ENCODE results near the gene ERAP2. TPM values are rescaled to one million over a fixed set of nuclear protein-coding genes. Genes with fewer than 3 reads are reported as not detected.

ERAP2 gene
- total RNA-seq, 4 donors from 2014 or later: 8.0 to 12.0 (median 10.0) TPM

DNA sequence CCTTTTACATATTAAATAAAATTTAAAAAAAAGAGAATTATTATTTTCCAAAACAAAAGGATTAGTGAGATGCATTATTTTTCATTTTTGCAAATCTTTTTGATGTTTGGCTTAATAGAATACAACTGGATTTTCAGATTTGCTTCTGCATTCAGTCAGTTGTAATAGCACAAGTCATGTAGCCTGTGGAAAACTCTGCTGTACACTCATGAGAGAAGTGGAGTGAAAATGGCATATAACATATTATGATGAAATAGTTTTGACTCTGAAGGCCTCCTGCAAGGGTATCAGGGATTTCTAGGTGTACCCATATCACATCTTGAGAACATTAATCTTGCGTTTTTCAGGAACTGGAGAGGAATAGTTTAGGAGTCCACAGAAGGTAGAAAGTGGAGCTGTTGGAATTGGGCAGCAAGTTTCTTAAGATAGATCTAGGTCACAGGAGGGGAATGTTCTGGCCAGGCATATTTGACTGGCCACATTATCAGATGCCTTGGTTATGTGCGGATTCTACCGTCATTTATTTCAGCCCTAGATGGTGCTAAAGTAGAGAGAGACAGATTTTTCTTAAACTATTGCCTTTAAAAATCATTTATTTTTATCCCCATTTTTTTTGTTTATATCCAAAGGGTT is 75.9 kb downstream of the ERAP2 start:
- Histone ChIP-seq H3K4me3 (no peak overlapping the region), H3K36me3 (no peaks in the 10 kb centered on the region), H3K9me3 (no peaks in the 10 kb centered on the region), H3K4me1 (peaks cover 0 to 30% (median 9%) of the 10 kb centered on the region in 3 donors), H3K27ac (peak overlapping the region; percentile 34 to 88 (median 68)), H3K27me3 (no peaks in the 10 kb centered on the region)
- whole genome bisulfite sequencing, 2 donors (ENCODE audit: low coverage in 1 of 2): 44 to 64% methylated on average over 2 to 3 of the region's 3 CpGs
- TF ChIP-seq, protein P1, sequence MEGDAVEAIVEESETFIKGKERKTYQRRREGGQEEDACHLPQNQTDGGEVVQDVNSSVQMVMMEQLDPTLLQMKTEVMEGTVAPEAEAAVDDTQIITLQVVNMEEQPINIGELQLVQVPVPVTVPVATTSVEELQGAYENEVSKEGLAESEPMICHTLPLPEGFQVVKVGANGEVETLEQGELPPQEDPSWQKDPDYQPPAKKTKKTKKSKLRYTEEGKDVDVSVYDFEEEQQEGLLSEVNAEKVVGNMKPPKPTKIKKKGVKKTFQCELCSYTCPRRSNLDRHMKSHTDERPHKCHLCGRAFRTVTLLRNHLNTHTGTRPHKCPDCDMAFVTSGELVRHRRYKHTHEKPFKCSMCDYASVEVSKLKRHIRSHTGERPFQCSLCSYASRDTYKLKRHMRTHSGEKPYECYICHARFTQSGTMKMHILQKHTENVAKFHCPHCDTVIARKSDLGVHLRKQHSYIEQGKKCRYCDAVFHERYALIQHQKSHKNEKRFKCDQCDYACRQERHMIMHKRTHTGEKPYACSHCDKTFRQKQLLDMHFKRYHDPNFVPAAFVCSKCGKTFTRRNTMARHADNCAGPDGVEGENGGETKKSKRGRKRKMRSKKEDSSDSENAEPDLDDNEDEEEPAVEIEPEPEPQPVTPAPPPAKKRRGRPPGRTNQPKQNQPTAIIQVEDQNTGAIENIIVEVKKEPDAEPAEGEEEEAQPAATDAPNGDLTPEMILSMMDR (IDR thresholded peaks at IDR 0.05): no peak
- no peak for TF ChIP-seq EP300 (IDR thresholded peaks at IDR 0.05)
- no peak for TF ChIP-seq POLR2A (IDR thresholded peaks at IDR 0.05)
- TF ChIP-seq POLR2AphosphoS5 (IDR thresholded peaks at IDR 0.05): no peak
- ATAC-seq: peak; percentile 43

DNA sequence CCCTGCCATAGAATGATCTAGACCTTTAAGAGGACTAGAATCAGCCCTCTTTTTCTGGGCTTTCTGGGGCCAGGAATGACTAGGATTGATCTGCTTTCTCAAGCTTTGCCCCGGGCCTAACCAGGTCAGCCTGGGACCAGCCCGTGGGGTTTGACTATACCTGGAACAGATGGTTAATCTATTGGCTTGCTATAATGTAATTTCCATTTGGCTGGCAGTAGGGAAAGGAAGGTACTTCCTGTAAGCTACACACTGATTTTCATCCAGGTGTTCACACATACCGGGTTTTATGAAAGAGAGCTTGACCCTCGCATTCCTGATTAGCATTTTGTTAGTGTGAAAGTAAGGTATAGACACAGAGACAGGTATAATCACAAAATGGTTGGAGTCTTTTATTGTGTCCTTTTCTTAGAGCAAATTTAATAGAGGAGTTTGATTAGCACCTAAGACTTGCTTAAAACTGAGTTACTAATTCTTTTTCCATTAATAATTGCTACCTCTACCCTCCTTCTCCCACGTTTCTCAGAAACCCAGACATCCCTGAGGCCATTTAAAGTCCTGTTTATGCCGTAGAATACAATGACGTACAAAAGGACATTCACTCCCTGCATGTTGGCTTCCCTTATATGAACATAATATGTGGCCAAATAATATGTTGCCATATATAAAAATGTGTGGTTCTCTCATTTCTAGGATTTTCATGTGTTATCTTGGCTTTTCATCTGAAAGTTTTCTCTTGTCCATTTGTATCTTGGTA is 76.9 kb downstream of the ERAP2 start:
- ATAC-seq: no peak
- H3K27ac ChIP-seq: peak overlapping the region; percentile 34 to 88 (median 68)
- no peaks in the 10 kb centered on the region for H3K36me3 ChIP-seq
- no peak overlapping the region for H3K4me3 ChIP-seq
- no peak for TF ChIP-seq POLR2AphosphoS5 (IDR thresholded peaks at IDR 0.05)
- TF ChIP-seq POLR2A (IDR thresholded peaks at IDR 0.05): no peak
- TF ChIP-seq, protein P1 (IDR thresholded peaks at IDR 0.05): no peak
- 52 to 61% methylated on average over 4 to 6 of the region's 7 CpGs for WGBS, 2 donors (ENCODE audit: low coverage in 1 of 2)
- H3K9me3 ChIP-seq: no peaks in the 10 kb centered on the region
- no peaks in the 10 kb centered on the region for H3K27me3 ChIP-seq
- peaks cover 0 to 38% (median 9%) of the 10 kb centered on the region in 3 donors for H3K4me1 ChIP-seq

DNA sequence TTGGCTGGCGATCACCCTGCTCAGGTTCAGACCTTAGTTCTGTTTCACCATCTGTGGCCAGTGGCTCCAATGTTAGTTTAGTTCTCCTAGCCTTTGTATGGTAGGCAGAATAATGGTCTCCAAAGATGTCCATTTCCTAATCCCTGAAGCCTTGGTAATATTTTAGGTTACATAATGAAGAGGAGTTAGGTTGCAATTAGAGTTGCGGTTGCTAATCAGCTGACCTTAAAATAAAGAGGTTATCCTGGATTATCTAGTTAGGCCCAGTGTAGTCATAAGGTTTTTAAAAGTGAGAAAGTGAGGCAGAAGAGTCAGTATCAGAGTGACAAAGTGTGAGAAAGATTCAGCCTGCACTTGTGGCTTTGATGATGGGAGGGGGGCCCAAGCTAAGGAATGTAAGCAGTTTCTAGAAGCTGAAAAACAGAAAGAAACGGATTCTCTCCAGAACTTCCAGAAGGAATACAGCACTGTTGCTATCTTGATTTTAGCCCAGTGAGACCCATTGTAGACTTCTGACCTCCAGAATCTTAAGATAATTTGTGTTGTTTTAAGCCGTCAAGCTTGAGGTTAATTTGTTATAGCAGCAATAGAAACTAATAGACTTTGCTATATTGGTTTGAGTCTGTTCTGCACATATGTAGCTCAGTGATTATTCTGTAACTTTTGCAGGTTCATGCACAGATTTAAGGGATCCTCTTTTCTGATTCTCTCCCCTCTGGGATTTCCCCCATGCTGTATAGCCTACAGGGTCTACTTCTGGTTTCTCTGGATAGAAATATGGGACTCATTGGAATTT is 81.2 kb downstream of the ERAP2 start:
- no peak overlapping the region for H3K4me3 ChIP-seq
- no peaks in the 10 kb centered on the region for H3K27me3 ChIP-seq
- peaks cover under 1 to 50% (median 9%) of the 10 kb centered on the region in 3 donors for H3K4me1 ChIP-seq
- H3K27ac ChIP-seq: no peak overlapping the region
- H3K9me3 ChIP-seq: no peaks in the 10 kb centered on the region
- TF ChIP-seq POLR2AphosphoS5 (IDR thresholded peaks at IDR 0.05): no peak
- no peak for TF ChIP-seq EP300 (IDR thresholded peaks at IDR 0.05)
- TF ChIP-seq POLR2A (IDR thresholded peaks at IDR 0.05): no peak
- TF ChIP-seq, protein P1 (IDR thresholded peaks at IDR 0.05): no peak
- H3K36me3 ChIP-seq: no peaks in the 10 kb centered on the region
- ATAC-seq: no peak
- WGBS, 2 donors (ENCODE audit: low coverage in 1 of 2): 83 to 87% methylated on average over 4 of the region's 4 CpGs

DNA sequence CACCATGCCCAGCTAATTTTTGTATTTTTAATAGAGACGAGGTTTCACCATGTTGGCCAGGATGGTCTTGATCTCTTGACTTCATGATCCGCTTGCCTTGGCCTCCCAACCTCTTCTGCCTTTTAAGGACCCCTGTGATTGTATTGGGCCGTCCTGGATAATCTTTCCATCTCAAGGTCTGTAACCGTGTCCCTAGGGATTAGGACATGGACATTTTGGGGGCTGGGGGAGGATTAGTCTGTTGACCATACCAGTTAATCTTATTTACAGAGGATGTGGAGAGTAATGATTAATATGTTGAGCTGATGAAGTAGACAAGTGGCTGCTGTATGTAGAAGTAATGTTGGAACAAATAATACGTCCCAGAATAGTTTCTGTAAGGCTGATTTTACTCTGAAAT is 82.7 kb downstream of the ERAP2 start:
- TF ChIP-seq POLR2A (IDR thresholded peaks at IDR 0.05): no peak
- no peaks in the 10 kb centered on the region for H3K27me3 ChIP-seq
- H3K27ac ChIP-seq: no peak overlapping the region
- H3K4me3 ChIP-seq: no peak overlapping the region
- 86 to 98% methylated on average over 2 to 5 of the region's 5 CpGs for WGBS, 2 donors (ENCODE audit: low coverage in 1 of 2)
- H3K4me1 ChIP-seq: peaks cover 0 to 50% (median 5%) of the 10 kb centered on the region in 3 donors
- no peaks in the 10 kb centered on the region for H3K36me3 ChIP-seq
- no peak for ATAC-seq
- H3K9me3 ChIP-seq: no peaks in the 10 kb centered on the region

DNA sequence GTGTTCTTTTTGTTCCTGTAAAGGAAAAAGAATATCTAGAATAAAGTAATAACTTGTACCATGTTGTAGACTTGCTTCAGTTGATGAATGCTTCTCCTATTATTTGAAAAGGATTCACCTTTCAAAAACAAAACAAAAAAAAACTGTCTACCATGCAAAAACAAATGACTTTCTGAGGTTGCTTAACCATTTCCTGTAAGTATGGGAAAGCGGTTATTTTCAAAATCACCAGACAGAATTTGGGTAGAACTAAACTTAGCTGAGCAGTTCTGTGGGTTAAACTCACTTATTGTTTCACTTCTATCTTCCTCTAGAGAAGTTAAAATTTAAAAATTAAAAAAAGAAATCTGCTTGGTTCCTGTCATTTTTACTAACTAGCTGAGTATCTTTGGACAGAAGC is 84.8 kb downstream of the ERAP2 start:
- ATAC-seq: no peak
- WGBS, 2 donors (ENCODE audit: low coverage in 1 of 2): 67 to 94% methylated on average over 1 of the region's 1 CpG
- H3K27ac ChIP-seq: no peak overlapping the region

More for the DNA sequence above, 84.8 kb downstream of the ERAP2 start:
- TF ChIP-seq EP300 (IDR thresholded peaks at IDR 0.05) (no peak), POLR2AphosphoS5 (IDR thresholded peaks at IDR 0.05) (no peak), POLR2A (IDR thresholded peaks at IDR 0.05) (no peak)
- TF ChIP-seq, protein P1 (IDR thresholded peaks at IDR 0.05): no peak
- Histone ChIP-seq H3K36me3 (no peaks in the 10 kb centered on the region), H3K9me3 (no peaks in the 10 kb centered on the region), H3K4me3 (no peak overlapping the region), H3K27me3 (no peaks in the 10 kb centered on the region), H3K4me1 (peaks cover 0 to 57% (median 5%) of the 10 kb centered on the region in 3 donors)
